HG03095 (cell line): Measurements from ENCODE around the gene ELL2.
A peak's percentile ranks its signal among the peaks of the same experiment; 100 is the strongest.

Experiments used
- ATAC-seq: cut with Tn5 transposase; IDR thresholded peaks from one replicate; pipeline ENCODE4 v1.9.1; 2021; ENCODE audit warnings: moderate library complexity; ENCODE audit not compliant: unreplicated experiment

Gene ELL2

GRCh38 chr5:95884017-95884325 is 77.7 kb downstream of the ELL2 start:
- ATAC-seq = peak; percentile 68

GRCh38 chr5:95883185-95884016 is 78.2 kb downstream of the ELL2 start:
- ATAC-seq = peak; percentile 4

GRCh38 chr5:95881833-95882232 is 79.8 kb downstream of the ELL2 start:
- no peak for ATAC-seq

- no peak for ATAC-seq
Measured at GRCh38 chr5:95880081-95880926, 81.3 kb downstream of the ELL2 start.

- no peak for ATAC-seq
Measured at GRCh38 chr5:95879661-95880060, 82.0 kb downstream of the ELL2 start.

GRCh38 chr5:95878417-95879323 is 83.0 kb downstream of the ELL2 start:
- no peak for ATAC-seq

- ATAC-seq = no peak
Measured at GRCh38 chr5:95876782-95877181, 84.9 kb downstream of the ELL2 start.

GRCh38 chr5:95874246-95874645 is 87.4 kb downstream of the ELL2 start:
- ATAC-seq = no peak

- no peak for ATAC-seq
Measured at GRCh38 chr5:95873351-95873750, 88.3 kb downstream of the ELL2 start.

- ATAC-seq = no peak
Measured at GRCh38 chr5:95872346-95873268, 89.0 kb downstream of the ELL2 start.

GRCh38 chr5:95871146-95871806 is 90.4 kb downstream of the ELL2 start:
- ATAC-seq = no peak

- peak; percentile 67 for ATAC-seq
Measured at GRCh38 chr5:95870105-95870672, 91.5 kb downstream of the ELL2 start.

- peak; percentile 40 for ATAC-seq
Measured at GRCh38 chr5:95869173-95869855, 92.3 kb downstream of the ELL2 start.

- ATAC-seq = no peak
Measured at GRCh38 chr5:95868136-95868535, 93.5 kb downstream of the ELL2 start.

GRCh38 chr5:95866435-95867040 is 95.1 kb downstream of the ELL2 start:
- ATAC-seq = no peak

GRCh38 chr5:95864944-95865504 is 96.6 kb downstream of the ELL2 start:
- no peak for ATAC-seq

GRCh38 chr5:95864456-95864855 is 97.2 kb downstream of the ELL2 start:
- no peak for ATAC-seq

- ATAC-seq = no peak
Measured at GRCh38 chr5:95863383-95863757, 98.3 kb downstream of the ELL2 start.
